Measurements from ENCODE around the gene MAEA. TPM values are rescaled to one million over a fixed set of nuclear protein-coding genes. Genes with fewer than 3 reads are reported as not detected.

The MAEA gene
- polyA plus RNA-seq, 1 experiment = 94.4 TPM

DNA sequence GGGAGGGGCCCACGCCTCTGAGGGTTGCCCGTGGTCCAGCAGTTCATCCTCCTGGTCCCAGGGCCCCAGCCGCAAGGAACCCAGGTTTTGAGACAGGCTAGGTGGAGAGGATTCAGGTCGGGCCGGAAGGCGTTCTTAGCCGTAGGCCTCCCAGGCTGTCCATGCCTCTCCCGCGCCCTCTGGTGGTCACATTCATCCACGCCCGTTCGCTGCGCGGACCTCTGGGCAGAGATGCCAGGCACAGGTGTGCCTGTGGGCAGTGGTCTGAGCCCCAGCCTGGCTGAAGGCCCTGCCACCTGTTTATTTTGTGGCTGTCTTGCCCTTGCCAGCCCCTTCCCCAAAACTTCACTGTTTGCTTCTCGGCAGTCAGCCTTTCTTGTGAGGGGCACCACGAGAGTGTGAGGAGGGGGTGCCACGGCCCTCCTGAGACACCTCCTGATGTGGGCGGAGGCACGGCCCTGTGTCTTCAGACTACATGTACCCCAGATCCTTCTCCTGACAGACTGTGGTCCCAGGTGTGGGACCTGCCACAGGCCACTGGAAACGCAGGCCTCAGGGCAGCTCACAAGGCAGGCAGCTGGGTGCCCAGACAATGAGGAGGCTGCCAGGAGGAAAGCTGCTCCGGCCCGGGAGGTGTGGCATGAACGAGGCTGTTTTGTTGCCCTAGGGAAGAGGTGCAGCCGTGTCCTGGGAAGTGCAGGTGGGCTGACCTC lies 62.3 kb downstream of the MAEA start:
- no peak overlapping the region for H3K4me3 ChIP-seq (ENCODE audit: low read depth, low read length)
- ChIA-PET CTCF (interaction anchor here (0.8 to 9.9 kb wide), 5 partner anchors 192 to 361 kb away, joined by 3 to 103 read pairs (median 3); no protein-coding TSS in a partner anchor), POLR2A (no interaction called here)
- H3K27me3 ChIP-seq (ENCODE audit: control insufficient read depth, insufficient read depth, low read length) = no peaks in the 10 kb centered on the region
- TF ChIP-seq, protein P1, sequence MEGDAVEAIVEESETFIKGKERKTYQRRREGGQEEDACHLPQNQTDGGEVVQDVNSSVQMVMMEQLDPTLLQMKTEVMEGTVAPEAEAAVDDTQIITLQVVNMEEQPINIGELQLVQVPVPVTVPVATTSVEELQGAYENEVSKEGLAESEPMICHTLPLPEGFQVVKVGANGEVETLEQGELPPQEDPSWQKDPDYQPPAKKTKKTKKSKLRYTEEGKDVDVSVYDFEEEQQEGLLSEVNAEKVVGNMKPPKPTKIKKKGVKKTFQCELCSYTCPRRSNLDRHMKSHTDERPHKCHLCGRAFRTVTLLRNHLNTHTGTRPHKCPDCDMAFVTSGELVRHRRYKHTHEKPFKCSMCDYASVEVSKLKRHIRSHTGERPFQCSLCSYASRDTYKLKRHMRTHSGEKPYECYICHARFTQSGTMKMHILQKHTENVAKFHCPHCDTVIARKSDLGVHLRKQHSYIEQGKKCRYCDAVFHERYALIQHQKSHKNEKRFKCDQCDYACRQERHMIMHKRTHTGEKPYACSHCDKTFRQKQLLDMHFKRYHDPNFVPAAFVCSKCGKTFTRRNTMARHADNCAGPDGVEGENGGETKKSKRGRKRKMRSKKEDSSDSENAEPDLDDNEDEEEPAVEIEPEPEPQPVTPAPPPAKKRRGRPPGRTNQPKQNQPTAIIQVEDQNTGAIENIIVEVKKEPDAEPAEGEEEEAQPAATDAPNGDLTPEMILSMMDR (IDR thresholded peaks at IDR 0.05; ENCODE audit: insufficient read depth, low read depth, low read length) = peak; percentile 96
- H3K36me3 ChIP-seq (ENCODE audit: control insufficient read depth, insufficient read depth, low read length) = peaks cover 18% of the 10 kb centered on the region
- no peak for DNase-seq (ENCODE audit: low read depth)

DNA sequence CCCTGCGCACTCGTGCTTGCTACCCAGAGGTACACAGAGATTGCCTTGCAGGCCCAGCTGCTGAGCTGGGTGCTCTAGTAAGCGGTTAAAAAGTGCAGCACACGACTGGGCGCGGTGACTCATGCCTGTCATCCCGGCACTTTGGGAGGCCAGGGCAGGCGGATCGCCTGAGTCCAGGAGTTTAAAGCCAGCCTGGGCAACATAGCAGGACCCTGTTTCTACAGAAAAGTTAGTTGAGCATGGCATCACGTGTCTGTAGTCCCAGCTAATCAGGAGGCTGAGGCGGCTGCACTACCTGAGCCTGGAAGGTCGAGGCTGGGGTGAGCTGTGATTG lies 62.8 kb downstream of the MAEA start:
- Histone ChIP-seq H3K27me3 (ENCODE audit: control insufficient read depth, insufficient read depth, low read length) (no peaks in the 10 kb centered on the region), H3K36me3 (ENCODE audit: control insufficient read depth, insufficient read depth, low read length) (peaks cover 21% of the 10 kb centered on the region), H3K4me3 (ENCODE audit: low read depth, low read length) (no peak overlapping the region)
- TF ChIP-seq, protein P1 (IDR thresholded peaks at IDR 0.05; ENCODE audit: insufficient read depth, low read depth, low read length) = no peak
- no peak for DNase-seq (ENCODE audit: low read depth)
- POLR2A ChIA-PET = no interaction called here
- CTCF ChIA-PET = interaction anchor here (0.6 to 9.9 kb wide), 6 partner anchors 100 to 362 kb away, joined by 3 to 103 read pairs (median 3); no protein-coding TSS in a partner anchor

DNA sequence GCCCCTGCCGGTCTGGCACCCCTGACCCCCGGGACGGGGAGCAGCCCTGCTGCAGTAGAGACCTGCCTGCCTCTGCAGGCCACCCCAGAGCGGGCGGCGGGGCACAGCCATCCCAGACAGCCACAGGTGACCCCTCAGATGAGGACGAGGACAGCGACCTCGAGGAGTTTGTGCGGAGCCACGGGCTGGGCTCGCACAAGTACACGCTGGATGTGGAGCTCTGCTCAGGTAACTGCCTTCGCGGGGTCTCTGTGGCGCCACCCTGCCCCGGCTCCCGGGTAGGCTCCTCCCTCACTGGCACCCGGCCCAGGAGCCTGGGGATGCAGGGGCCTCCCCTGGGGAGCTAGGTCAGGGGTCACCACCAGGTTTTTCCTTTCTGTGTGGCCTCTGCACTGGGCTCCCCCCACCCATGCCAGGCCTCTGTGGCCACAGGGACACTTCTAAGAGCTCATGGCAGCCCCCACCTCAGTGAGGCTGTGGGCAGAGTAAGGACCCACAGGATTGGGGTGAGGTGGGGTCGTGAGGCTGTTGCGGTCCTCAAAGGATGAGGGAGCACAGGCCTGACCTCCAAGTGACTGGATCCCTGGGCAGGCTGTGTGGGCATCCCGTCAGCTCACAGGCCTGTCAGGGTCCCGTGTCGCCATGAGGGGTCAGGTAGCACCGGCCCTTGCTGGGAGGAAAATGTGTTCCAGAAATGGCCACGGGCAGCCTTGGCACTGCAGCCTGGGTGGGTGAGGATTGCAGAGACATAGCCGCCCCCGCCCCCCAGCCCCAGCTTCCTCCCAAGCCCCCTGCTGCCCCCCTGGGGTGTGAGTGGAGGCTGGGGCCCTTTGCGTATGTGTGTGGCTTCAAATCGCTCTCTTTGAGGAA lies 63.7 kb downstream of the MAEA start:
- ChIA-PET CTCF (interaction anchor here (0.6 to 9.9 kb wide), 10 partner anchors 8 to 376 kb away, joined by 3 to 103 read pairs (median 3); no protein-coding TSS in a partner anchor), POLR2A (no interaction called here)
- Histone ChIP-seq H3K27me3 (ENCODE audit: control insufficient read depth, insufficient read depth, low read length) (no peaks in the 10 kb centered on the region), H3K36me3 (ENCODE audit: control insufficient read depth, insufficient read depth, low read length) (peaks cover 23% of the 10 kb centered on the region), H3K4me3 (ENCODE audit: low read depth, low read length) (no peak overlapping the region)
- DNase-seq (ENCODE audit: low read depth) = no peak
- TF ChIP-seq, protein P1 (IDR thresholded peaks at IDR 0.05; ENCODE audit: insufficient read depth, low read depth, low read length) = no peak

DNA sequence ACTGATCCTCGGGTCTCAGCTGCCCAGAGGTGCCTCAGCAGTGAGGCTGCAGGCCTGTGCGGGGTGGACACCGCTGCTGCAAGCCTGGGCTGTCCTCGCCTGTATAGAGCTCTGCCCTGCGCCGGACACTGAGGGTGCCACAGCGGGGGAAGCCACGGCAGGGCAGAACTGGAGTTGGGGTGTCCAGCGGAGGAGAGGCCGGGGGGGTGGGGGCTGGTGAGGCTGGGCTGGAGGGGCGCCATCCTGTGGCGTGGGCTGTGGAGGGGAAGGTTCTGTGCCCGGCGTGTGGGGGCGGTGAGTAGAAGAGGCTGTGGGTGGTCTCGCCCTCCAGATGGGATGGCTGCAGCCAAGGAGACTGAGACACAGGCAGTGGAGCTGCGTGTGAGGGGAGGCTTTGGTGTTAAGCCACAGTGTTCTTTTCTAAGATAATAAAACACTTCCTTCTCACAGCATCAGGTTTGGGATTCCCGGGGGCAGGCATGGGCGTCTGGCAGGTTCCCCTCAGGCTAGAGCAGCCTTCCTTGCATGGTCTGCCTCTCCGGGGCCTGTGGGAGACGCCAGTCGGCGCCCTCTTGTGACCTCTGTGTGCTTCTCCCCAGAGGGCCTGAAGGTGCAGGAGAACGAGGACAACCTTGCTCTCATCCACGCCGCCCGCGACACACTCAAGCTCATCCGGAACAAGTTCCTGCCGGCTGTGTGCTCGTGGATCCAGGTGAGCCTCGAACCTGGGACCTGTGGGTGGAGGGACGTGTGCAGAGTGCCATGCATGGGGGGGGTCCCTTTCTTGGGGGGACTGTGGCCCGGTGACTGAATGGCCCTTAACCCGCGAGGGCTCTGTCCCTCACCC lies 64.7 kb downstream of the MAEA start:
- Histone ChIP-seq H3K4me3 (ENCODE audit: low read depth, low read length) (no peak overlapping the region), H3K27me3 (ENCODE audit: control insufficient read depth, insufficient read depth, low read length) (no peaks in the 10 kb centered on the region), H3K36me3 (ENCODE audit: control insufficient read depth, insufficient read depth, low read length) (peaks cover 23% of the 10 kb centered on the region)
- TF ChIP-seq, protein P1 (IDR thresholded peaks at IDR 0.05; ENCODE audit: insufficient read depth, low read depth, low read length) = no peak
- POLR2A ChIA-PET = no interaction called here
- CTCF ChIA-PET = interaction anchor here (0.6 to 9.9 kb wide), 11 partner anchors 9 to 375 kb away, joined by 3 to 103 read pairs (median 5); no protein-coding TSS in a partner anchor
- no peak for DNase-seq (ENCODE audit: low read depth)

All from BJ (cell line).